Panc1 (cell line): ENCODE data around the gene DTD1. TPM values are rescaled to one million over a fixed set of nuclear protein-coding genes. Genes with fewer than 3 reads are reported as not detected.

Source experiments
- ATAC-seq: fragments of 200-7000 bp; cut with Tn5 transposase; 2 replicates; pipeline ENCODE4 v1.9.1; 2020; ENCODE audit warnings: mild to moderate bottlenecking, moderate library complexity
- BruUV-seq: library from RNA; stranded (reverse); fragments of 400-500 nt; replicated peaks from 2 replicates; lab custom pipeline; 2021; lab: Mats Ljungman, UMichigan
- CTCF ChIA-PET: fragments of 300-600 bp; sonication (Branson Sonifier 250); formaldehyde crosslinking; loops from one replicate; lab custom pipeline; 2022; ENCODE audit warnings: antibody characterized with exemption; lab: Charles Lee
- POLR2A ChIA-PET: fragments of 300-600 bp; sonication (Branson Sonifier 250); formaldehyde crosslinking; loops from one replicate; lab custom pipeline; 2022; ENCODE audit warnings: antibody characterized with exemption; lab: Charles Lee
- DNase-seq: peaks from one replicate; pipeline ENCODE4 v3.0.0-alpha.2; 2010; ENCODE audit warnings: low read depth, low spot score
- H3K27ac ChIP-seq: 2 replicates; pipeline ENCODE4 v1.5.1; 2011; ENCODE audit warnings: mild to moderate bottlenecking, low read length, inconsistent platforms
- H3K27me3 ChIP-seq: fragments of 200-500 bp; sonication (Bioruptor generic); 2 replicates; pipeline ENCODE4 v1.6.0; 2014; ENCODE audit warnings: low read length, inconsistent platforms; ENCODE audit not compliant: control insufficient read depth, insufficient read depth
- H3K36me3 ChIP-seq: fragments of 200-500 bp; sonication (Bioruptor generic); 2 replicates; pipeline ENCODE4 v1.5.1; 2014; ENCODE audit warnings: inconsistent platforms, mild to moderate bottlenecking, low read length, moderate library complexity; ENCODE audit not compliant: control insufficient read depth, insufficient read depth
- H3K4me1 ChIP-seq: 2 replicates; pipeline ENCODE4 v1.5.1; 2011; ENCODE audit warnings: inconsistent platforms, mild to moderate bottlenecking, low read length, moderate library complexity; ENCODE audit not compliant: control insufficient read depth, insufficient read depth
- H3K4me3 ChIP-seq, 2 experiments: 2 replicates each; pipeline ENCODE4 v1.5.1; 2011 to 2012; ENCODE audit warnings: low read depth in 2 of 2, low read length in 2 of 2, mild to moderate bottlenecking in 2 of 2, inconsistent platforms in 1 of 2, moderate library complexity in 1 of 2
- H3K9me3 ChIP-seq: fragments of 200-500 bp; sonication (Bioruptor generic); 2 replicates; pipeline ENCODE4 v1.5.1; 2014; ENCODE audit warnings: low read depth, mild to moderate bottlenecking, inconsistent platforms, low read length, moderate library complexity; ENCODE audit not compliant: control insufficient read depth, insufficient read depth
- POLR2AphosphoS5 ChIP-seq: IDR thresholded peaks from 2 replicates; pipeline ENCODE4 v1.6.1; 2012; ENCODE audit warnings: mild to moderate bottlenecking, low read depth, low read length, moderate library complexity
- SIN3A ChIP-seq: IDR thresholded peaks from 2 replicates; pipeline ENCODE4 v1.6.1; 2012; ENCODE audit warnings: low read depth, mild to moderate bottlenecking, low read length, moderate library complexity, borderline replicate concordance; ENCODE audit not compliant: insufficient read depth
- TCF7L2 ChIP-seq: IDR thresholded peaks from 2 replicates; pipeline ENCODE4 v1.6.1; 2011; ENCODE audit warnings: mild to moderate bottlenecking, low read depth, low read length, inconsistent platforms
- in situ Hi-C: cut with HindIII; loops from 2 replicates; pipeline ENCODE4 v1.10.0; 2016; ENCODE audit warnings: low sequenced_read_pairs, low pct_unique_long_range_greater_than_20kb
- intact Hi-C: fragments of 100-400 bp; cut with micrococcal nuclease; formaldehyde crosslinking; loops from one replicate; pipeline ENCODE4 v1.10.0; 2022; ENCODE audit not compliant: unreplicated experiment
- total RNA-seq: library from RNA; stranded (reverse); gene quantifications from one replicate; pipeline ENCODE4 v1.2.1, GENCODE V29; 2021; ENCODE audit not compliant: unreplicated experiment
- TF ChIP-seq, protein P1 (sequence below): fragments of 450-650 bp; IDR thresholded peaks from 2 replicates; pipeline ENCODE4 v1.5.1; 2017; ENCODE audit warnings: mild to moderate bottlenecking
- TF ChIP-seq, protein P2 (sequence below), 2 experiments: IDR thresholded peaks; 2 replicates each; pipeline ENCODE4 v1.6.1; 2011 to 2012; ENCODE audit warnings: low read depth in 2 of 2, control low read depth in 1 of 2, low read length in 1 of 2, mild to moderate bottlenecking in 1 of 2, moderate library complexity in 1 of 2; ENCODE audit not compliant: insufficient read depth in 1 of 2

Gene DTD1
- total RNA-seq, 1 experiment from 2014 or later = 23.6 TPM

DNA sequence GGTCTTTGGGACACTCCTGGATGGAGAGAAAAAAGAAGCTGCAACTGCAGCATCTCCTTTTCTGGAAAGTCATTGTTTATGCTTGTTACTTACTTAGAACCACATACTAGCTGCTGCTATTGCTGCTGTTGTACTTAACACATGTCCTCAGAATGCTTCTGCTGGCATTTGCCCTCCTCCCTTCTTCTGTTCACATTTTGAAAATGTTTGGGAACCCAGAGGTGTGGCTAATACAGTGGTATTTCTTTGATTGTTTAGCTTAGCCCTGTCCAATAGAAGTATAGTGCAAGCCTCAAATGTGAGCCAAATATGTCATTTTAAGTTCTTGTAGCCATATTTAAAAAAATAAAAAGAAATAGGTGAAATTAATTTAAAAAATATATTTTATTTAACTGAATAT is 8.4 kb downstream of the DTD1 start:
- in situ Hi-C loops (no loop called here), intact Hi-C loops (no loop called here)
- no TSS peak for BruUV-seq
- Histone ChIP-seq H3K4me3 (no peak overlapping the region), H3K9me3 (no peaks in the 10 kb centered on the region), H3K4me1 (no peaks in the 10 kb centered on the region), H3K27ac (no peak overlapping the region), H3K36me3 (no peaks in the 10 kb centered on the region), H3K27me3 (no peaks in the 10 kb centered on the region)
- TF ChIP-seq POLR2AphosphoS5 (no peak), SIN3A (no peak)
- TF ChIP-seq, protein P1, sequence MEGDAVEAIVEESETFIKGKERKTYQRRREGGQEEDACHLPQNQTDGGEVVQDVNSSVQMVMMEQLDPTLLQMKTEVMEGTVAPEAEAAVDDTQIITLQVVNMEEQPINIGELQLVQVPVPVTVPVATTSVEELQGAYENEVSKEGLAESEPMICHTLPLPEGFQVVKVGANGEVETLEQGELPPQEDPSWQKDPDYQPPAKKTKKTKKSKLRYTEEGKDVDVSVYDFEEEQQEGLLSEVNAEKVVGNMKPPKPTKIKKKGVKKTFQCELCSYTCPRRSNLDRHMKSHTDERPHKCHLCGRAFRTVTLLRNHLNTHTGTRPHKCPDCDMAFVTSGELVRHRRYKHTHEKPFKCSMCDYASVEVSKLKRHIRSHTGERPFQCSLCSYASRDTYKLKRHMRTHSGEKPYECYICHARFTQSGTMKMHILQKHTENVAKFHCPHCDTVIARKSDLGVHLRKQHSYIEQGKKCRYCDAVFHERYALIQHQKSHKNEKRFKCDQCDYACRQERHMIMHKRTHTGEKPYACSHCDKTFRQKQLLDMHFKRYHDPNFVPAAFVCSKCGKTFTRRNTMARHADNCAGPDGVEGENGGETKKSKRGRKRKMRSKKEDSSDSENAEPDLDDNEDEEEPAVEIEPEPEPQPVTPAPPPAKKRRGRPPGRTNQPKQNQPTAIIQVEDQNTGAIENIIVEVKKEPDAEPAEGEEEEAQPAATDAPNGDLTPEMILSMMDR = no peak
- TF ChIP-seq, protein P2, sequence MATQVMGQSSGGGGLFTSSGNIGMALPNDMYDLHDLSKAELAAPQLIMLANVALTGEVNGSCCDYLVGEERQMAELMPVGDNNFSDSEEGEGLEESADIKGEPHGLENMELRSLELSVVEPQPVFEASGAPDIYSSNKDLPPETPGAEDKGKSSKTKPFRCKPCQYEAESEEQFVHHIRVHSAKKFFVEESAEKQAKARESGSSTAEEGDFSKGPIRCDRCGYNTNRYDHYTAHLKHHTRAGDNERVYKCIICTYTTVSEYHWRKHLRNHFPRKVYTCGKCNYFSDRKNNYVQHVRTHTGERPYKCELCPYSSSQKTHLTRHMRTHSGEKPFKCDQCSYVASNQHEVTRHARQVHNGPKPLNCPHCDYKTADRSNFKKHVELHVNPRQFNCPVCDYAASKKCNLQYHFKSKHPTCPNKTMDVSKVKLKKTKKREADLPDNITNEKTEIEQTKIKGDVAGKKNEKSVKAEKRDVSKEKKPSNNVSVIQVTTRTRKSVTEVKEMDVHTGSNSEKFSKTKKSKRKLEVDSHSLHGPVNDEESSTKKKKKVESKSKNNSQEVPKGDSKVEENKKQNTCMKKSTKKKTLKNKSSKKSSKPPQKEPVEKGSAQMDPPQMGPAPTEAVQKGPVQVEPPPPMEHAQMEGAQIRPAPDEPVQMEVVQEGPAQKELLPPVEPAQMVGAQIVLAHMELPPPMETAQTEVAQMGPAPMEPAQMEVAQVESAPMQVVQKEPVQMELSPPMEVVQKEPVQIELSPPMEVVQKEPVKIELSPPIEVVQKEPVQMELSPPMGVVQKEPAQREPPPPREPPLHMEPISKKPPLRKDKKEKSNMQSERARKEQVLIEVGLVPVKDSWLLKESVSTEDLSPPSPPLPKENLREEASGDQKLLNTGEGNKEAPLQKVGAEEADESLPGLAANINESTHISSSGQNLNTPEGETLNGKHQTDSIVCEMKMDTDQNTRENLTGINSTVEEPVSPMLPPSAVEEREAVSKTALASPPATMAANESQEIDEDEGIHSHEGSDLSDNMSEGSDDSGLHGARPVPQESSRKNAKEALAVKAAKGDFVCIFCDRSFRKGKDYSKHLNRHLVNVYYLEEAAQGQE (IDR thresholded peaks at IDR 0.05; ENCODE audit: insufficient read depth in 1 of 2, low read depth in 2 of 2, low read length in 1 of 2) = no peak
- no peak for DNase-seq
- ATAC-seq = no peak
- ChIA-PET CTCF (no interaction called here), POLR2A (no interaction called here)

DNA sequence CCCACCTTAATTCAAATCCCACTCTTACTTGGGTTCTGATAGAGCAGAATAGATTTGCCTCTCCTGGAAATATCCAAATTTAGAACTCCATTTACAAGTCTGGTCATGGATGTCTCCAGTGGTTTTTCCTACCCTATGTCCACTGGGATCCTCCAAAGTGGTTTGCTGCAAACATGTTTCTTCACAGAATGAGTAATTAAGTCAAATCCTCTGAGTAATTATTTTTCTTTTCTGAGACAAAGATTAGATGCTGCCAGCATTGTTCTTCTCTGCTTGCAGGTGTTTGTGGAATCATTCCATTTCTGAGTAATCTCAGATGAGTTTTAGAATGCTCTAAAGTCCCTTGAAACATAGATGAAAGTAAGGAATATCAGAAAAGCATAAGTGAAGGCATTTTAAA is 21.9 kb downstream of the DTD1 start:
- H3K27ac ChIP-seq = no peak overlapping the region
- TF ChIP-seq SIN3A = no peak
- TF ChIP-seq POLR2AphosphoS5 = no peak
- TF ChIP-seq, protein P1 = no peak
- no peak for TF ChIP-seq TCF7L2
- TF ChIP-seq, protein P2 (IDR thresholded peaks at IDR 0.05; ENCODE audit: insufficient read depth in 1 of 2, low read depth in 2 of 2, low read length in 1 of 2) = no peak
- in situ Hi-C loops = no loop called here
- H3K4me3 ChIP-seq = no peak overlapping the region
- no TSS peak for BruUV-seq
- ATAC-seq = no peak
- no peaks in the 10 kb centered on the region for H3K9me3 ChIP-seq
- no peaks in the 10 kb centered on the region for H3K4me1 ChIP-seq
- ChIA-PET CTCF (no interaction called here), POLR2A (no interaction called here)
- H3K36me3 ChIP-seq = no peaks in the 10 kb centered on the region
- intact Hi-C loops = no loop called here
- H3K27me3 ChIP-seq = no peaks in the 10 kb centered on the region
- no peak for DNase-seq
